PC-9 (cell line): ENCODE data around the gene SKAP2.

Experiments used
- EZH2 ChIP-seq: fragments of 200-600 bp; sonication (generic); IDR thresholded peaks from 2 replicates; pipeline ENCODE4 v1.8.0; 2017; ENCODE audit warnings: antibody characterized with exemption, low read depth
- TF ChIP-seq, protein P1 (sequence below): fragments of 200-600 bp; sonication (generic); conservative IDR thresholded peaks from 2 replicates; pipeline ENCODE4 v1.6.1; 2017; ENCODE audit warnings: mixed run types, antibody characterized with exemption, mild to moderate bottlenecking, moderate library complexity

DNA sequence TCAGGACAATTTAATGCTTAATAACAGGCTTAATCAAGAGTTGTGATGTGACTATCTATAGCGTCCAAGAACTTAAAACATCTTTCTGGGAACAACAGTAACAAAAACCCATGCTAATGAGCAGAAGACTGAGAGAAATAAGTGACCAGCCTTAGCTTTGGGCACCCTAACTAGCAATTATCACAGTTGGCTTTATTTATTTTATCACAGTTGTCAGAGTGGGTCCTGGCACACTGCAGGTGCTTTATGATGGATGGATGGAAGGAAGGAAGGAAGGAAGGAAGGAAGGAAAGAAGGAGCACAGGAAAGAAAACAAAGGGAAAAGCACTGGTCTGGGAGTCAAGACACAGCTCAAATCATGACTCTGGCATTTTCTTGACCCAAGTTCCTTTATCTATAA is 181.1 kb downstream of the SKAP2 start:
- TF ChIP-seq, protein P1, sequence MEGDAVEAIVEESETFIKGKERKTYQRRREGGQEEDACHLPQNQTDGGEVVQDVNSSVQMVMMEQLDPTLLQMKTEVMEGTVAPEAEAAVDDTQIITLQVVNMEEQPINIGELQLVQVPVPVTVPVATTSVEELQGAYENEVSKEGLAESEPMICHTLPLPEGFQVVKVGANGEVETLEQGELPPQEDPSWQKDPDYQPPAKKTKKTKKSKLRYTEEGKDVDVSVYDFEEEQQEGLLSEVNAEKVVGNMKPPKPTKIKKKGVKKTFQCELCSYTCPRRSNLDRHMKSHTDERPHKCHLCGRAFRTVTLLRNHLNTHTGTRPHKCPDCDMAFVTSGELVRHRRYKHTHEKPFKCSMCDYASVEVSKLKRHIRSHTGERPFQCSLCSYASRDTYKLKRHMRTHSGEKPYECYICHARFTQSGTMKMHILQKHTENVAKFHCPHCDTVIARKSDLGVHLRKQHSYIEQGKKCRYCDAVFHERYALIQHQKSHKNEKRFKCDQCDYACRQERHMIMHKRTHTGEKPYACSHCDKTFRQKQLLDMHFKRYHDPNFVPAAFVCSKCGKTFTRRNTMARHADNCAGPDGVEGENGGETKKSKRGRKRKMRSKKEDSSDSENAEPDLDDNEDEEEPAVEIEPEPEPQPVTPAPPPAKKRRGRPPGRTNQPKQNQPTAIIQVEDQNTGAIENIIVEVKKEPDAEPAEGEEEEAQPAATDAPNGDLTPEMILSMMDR, result no peak
- no peak for TF ChIP-seq EZH2
